Testis (tissue), 2 donors: ENCODE results near the gene SMG1.
"Not testable (repeated sequence)": the region's sequence is repeated elsewhere in the genome, so short reads cannot be mapped to it uniquely, and the experiment has no call there.

Experiments
- POLR2A ChIP-seq: fragments of 450-650 bp; IDR thresholded peaks from one replicate; pipeline ENCODE4 v1.6.1; 2017; ENCODE audit warnings: antibody characterized with exemption, mild to moderate bottlenecking, moderate library complexity
- TF ChIP-seq, protein P1 (sequence below), 3 experiments: fragments of 450-650 bp in 2 of 3; fragments of 200-600 bp in 1 of 3; sonication (generic) in 1 of 3; IDR thresholded peaks; one replicate each; pipeline ENCODE4 v1.5.1; 2016 to 2019; ENCODE audit warnings: antibody characterized with exemption in 3 of 3, mild to moderate bottlenecking in 2 of 3, moderate library complexity in 1 of 3

DNA sequence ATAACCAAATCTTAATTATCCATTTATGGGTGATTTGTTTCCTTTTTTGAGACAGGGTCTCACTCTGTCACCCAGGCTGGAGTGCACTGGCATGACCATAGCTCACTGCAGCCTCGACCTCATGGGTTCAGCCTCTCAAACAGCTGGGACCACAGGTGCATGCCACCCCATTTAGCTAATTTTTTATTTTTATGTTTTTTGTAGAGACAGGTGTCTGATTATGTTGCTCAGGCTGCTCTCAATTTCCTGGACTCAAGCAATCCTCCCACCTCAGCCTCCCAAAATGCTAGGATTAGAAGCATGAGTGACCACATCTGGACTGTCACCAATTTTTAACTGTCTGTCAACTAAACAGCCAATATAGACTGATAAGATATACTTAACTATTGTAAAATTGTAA is 25.0 kb downstream of the SMG1 start:
- TF ChIP-seq, protein P1, sequence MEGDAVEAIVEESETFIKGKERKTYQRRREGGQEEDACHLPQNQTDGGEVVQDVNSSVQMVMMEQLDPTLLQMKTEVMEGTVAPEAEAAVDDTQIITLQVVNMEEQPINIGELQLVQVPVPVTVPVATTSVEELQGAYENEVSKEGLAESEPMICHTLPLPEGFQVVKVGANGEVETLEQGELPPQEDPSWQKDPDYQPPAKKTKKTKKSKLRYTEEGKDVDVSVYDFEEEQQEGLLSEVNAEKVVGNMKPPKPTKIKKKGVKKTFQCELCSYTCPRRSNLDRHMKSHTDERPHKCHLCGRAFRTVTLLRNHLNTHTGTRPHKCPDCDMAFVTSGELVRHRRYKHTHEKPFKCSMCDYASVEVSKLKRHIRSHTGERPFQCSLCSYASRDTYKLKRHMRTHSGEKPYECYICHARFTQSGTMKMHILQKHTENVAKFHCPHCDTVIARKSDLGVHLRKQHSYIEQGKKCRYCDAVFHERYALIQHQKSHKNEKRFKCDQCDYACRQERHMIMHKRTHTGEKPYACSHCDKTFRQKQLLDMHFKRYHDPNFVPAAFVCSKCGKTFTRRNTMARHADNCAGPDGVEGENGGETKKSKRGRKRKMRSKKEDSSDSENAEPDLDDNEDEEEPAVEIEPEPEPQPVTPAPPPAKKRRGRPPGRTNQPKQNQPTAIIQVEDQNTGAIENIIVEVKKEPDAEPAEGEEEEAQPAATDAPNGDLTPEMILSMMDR (IDR thresholded peaks at IDR 0.05), result not testable (repeated sequence)
- not testable (repeated sequence) for TF ChIP-seq POLR2A
